Measurements from ENCODE around the gene PRSS58. TPM values are rescaled to one million over a fixed set of nuclear protein-coding genes. Genes with fewer than 3 reads are reported as not detected.

The PRSS58 gene
- not detected in 2 replicates for total RNA-seq

GRCh38 chr7:142257958-142258357, at the start of gene PRSS58:
Gene PRSS58 (minus strand): TSS chr7:142258058. CDS start chr7:142257707, 351 bp downstream.

Other genes with a start within 250 kb of the PRSS58 start
- not detected in 2 replicates for gene MGAM2, start 146.3 kb downstream of the PRSS58 start, total RNA-seq

Data from aortic smooth muscle cell (primary cell).